HG03045 (cell line): ENCODE data around the gene TMEM63A.
"Not testable (repeated sequence)": the region's sequence is repeated elsewhere in the genome, so short reads cannot be mapped to it uniquely, and the experiment has no call there.

Experiments used
- ATAC-seq: cut with Tn5 transposase; IDR thresholded peaks from one replicate; pipeline ENCODE4 v1.9.1; 2021; ENCODE audit warnings: mild to moderate bottlenecking, moderate library complexity; ENCODE audit not compliant: unreplicated experiment

Gene TMEM63A

DNA sequence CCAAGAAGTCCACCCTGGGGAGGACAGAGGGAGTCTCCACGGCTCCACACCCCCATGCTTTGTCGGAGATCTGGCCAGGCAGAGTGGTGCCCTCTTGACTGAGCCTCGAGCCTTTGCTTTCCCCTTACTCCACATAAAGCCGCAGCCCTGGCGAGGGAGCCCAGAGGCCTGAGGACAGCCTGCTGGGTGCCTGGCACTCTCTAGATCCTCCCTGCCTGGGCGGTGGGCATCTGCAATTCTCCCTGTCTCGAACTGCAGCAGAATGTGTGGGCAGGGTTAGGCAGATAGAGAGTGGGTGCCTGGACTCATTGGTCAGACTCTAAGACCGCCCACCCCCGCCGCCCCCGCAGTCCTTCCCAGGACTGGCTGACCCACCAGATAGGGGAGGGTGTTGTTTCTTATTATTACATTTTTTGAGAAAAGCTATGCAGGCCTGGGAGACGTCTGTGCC, 58.3 kb downstream of the TMEM63A start:
- ATAC-seq: no peak

DNA sequence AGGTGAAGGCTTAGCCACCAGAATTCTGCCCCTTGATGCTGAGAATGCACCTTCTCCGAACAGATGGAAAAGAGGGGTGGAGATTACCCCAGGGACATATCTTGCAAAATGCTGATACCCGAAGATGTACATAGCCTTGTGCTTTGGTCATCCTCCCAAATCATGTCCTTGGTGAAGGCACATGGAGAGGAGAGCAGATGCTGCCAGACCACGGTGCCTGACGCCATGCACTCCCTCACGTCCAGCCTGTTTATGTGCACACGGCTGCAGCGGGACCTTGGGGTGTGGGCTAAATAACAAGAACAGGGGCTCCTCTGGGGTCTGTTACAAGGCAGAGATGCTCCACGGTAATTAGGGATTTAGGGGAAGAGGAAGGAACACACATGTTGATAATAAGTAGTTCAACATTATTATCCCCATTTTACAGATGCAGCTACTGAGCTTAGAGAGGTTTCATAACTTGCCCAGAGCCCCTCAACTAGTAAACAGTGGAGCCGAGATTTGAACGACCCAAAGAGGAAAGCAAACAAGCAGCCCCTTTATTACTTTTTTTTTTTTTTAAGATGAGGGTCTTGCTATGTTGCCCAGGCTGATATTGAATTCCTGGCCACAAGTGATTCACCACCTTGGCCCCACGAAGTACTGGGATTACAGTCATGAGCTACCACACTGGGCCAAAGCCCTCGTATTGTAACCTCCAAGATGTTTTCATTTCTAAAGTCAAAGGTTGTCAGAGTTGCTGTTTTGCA, 59.4 kb downstream of the TMEM63A start:
- ATAC-seq: no peak

DNA sequence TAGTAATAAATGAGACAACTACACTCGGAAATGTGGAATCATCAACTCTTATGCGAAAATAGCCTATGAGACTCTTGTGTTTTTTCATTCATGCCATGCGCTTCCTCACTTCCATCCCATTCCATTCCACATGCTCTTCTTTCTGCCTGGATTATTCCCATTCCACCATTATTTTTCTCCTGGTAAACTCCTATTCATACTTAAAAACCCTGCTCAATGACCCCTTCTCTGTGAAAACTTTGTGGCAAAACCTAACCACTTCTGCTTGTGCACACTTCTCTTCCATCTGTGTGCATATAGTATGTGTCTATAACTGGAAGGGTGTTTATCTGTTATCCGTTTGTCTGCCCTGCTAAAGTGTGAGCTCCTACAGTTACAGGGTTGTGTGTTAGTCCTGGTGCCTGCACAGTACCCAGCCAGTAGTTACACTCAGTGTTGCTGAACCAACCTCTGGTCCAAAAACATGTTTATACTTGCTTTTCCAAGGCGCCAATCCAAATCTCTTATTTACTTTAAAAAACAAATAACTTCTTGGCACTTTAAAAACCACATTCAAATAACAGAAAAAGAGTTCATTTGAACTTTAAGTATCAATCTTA, 61.6 kb downstream of the TMEM63A start:
- ATAC-seq: no peak

- no peak for ATAC-seq
Observed at GRCh38 chr1:225819346-225820192, 62.6 kb downstream of the TMEM63A start.

DNA sequence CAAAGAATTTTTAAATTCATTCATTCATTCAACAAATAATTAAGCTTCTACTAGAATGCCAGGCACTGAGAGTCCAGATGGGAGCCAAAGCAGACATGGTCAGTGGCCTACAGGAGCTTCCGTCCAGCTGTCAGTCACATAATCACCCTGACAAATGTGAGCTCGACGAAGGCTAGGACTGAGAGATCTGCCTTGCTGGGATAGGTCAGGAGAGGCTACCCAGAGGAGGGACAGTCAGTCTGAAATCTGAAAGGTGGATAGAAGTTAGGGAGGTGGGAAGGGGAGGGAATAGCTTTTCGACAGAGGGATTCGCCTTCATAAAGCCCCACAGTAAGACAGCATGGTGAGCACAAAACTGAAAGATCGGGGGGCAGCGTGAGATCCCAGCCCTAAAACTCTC, 64.0 kb downstream of the TMEM63A start:
- no peak for ATAC-seq

DNA sequence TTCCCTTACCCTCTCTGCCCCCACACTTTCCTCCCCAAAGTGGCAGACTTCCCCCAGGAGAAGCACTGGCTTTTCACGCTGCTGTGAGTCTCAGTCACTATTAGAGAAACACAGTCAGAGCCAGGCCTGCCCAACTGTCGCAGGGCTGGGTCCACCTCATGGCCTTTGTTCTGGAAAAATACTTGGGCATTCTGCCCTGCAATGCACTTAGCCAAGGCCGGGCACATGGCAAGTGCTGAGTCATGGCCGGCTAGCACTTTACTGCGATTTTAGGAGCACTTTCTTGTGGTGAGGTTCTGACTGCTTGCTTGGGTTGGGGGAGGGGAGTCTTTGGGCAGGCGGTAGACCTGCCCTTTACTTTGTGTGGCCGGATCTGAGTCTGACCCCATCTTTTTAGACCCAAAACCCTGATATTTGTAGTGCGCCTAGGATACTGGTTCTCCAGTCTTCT, 64.5 kb downstream of the TMEM63A start:
- ATAC-seq: no peak

DNA sequence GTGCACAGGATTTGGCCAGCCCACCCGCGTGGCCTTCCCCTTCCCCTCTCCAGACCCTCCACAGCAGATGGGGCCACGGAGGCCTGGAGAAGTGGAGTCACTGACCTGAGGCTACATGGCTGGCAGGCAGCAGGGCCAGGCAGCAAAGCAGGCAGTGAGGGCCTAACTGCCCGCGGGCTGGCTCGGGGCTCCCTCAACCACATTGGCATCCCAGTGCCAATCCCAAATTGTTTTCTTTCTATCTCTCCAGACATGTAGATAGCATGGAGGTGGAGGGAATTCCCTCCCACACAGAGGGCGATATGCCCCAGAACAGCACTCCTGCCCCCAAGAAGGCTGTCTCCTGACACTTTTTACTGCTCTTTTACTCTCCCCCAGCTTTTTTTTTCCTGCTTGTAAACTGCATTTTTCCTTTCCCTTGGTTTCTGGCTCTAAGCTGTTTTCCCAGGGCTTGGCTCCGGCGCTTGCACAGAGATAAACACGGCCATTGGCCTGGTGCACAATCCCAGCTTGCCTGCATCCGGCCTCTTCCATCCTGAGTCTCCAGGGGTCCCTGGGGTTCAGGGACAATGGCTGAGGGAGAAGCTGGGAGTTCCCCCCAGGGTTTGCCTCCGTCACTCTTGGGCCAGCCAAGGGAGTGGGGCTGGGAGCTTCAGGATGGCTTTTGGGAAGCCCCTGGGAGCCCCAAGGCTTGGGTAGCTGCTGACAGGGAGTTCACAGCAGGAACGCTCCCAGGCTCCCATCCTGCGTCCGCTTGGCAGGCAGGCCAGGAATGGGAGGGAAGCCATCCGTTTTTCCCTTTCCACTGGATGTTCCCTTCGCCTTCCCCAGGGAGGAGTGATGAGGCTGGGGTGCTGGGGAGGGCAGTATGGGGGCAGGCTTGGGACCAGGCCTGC, 65.3 kb downstream of the TMEM63A start:
- no peak for ATAC-seq

DNA sequence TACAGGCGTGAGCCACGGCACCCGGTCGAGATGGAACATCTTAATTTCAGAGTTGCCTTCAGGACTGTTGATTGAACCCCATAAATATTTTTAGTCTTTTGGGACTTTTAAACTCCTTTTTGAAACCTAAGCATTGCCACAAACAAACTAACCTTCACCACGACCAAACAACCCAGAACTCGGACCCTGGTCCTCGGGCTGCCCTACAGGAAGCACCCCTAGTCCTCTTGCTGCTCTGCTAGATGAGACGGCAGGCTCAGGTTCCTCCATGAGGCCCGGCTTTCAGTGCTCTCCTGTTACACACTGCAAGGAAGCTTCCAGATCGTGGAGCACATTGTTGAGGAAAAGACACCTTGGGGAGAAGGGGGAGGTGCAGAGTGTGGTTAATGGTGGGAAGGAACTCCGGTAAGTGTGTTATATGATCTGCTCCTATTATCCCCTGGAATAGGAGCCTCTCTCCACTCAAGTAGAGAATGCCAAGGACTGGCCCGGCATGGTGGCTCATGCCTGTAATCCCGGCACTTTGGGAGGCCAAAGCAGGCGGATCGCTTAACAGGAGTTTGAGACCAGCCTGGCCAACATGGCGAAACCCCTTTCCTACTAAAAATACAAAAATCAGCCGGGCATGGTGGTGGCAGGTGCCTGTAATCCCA, 66.5 kb downstream of the TMEM63A start:
- ATAC-seq: no peak

DNA sequence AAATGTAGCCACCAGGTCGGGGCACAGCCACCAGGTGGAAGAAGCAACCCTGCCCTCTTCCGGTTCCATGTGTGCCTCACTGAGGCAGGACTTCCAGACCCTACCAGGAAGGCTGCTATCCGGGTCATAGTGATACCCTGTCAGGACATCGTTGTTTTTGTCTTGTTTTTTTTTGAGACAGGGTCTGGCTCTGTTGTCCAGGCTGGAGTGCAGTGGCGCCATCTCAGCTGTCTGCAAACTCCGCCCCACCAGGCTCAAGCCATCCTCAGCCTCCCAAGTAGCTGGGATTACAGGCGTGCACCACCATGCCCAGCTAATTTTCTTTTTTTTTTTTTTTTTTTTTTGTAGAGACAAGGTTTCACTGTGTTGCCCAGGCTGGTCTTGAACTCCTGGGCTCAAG, 67.1 kb downstream of the TMEM63A start:
- ATAC-seq: not testable (repeated sequence)

GRCh38 chr1:225814381-225814780, 67.8 kb downstream of the TMEM63A start:
- no peak for ATAC-seq

- ATAC-seq: no peak
Observed at GRCh38 chr1:225813214-225813964, 68.8 kb downstream of the TMEM63A start.

GRCh38 chr1:225812488-225813213, 69.5 kb downstream of the TMEM63A start:
- ATAC-seq: no peak

DNA sequence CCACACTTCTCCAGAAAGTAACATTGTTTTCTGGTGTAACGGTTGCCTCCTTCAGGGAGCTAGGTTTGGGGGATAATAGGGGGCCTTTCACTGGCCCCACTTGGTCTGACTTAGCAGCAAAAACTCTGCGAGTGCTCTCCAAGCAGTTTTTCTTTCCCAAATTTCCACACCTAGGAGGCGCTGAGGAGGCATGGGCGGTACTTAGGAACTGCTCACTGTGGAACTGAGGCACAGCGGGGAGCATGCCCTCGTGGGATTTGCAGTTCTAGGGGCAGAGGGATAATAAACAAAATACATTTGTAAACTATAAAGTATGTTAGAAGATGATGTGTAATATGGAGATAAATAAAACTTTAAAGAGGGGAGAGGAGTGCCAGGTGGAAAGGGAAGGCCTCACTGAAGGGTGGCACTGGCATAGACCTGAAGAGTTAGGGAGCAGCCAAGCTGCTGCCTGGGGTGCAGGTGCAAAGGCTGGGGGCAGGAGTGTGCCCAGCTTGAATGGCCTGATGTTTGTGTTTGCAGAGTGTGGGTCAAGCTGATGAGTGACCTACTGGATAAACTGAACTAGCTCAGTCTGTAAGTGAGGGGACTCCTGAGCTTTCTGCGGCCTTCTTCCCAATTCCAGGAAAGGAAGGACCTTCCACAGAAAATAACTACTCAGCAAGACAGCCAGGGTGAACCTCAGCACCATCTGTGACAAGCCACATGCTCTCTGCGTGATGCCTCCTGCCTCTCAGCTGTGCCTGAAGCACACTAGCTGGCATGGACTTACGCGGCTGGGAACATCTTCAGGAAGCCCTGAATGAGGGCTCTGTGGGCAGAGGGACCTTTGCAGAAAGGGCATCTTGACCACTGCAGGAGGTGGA, 70.3 kb downstream of the TMEM63A start:
- no peak for ATAC-seq

GRCh38 chr1:225810579-225811538, 71.3 kb downstream of the TMEM63A start:
- ATAC-seq: not testable (repeated sequence)

DNA sequence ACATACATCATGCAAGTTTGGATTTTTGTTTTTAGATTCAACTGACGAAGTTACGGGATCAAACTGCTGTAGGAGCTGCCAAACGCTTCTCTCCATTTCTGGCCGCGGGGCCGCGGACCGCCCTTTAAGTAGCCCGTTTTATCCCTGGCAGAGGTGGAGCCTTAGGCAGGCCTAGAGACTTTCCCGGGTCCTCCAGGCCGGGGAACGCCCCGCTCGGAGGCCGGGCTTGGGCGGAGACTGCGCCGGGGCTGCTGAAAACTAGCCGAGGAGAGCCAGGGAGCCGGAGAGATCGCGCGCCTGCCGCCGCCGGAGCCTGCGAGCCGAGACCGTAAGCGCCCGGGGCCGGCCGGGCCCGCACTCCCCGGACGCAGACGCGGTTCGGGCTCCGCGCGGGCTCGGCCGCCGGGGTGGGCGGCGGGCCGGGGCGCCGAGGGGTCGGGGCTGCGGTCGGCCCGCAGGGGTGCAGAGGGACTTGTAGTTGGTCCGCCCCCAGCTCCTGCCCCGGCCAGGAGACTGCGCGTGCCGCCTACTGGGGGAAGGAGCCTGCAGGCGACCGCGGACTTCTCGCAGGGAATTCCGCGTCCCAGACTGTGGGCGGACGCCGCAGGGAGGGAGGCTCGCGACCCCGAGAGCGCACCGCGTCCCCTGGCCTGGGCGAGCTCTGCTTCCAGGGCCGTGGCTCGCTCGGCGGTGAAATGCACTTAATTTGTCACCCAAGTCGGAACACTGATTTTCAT, 72.2 kb downstream of the TMEM63A start, which contains the start of gene EPHX1:
EPHX1 (plus strand) TSS at position 283 of the 737 bp plus-strand sequence. CDS start 18,606 bp downstream, outside the sequence.
- ATAC-seq: peak; percentile 99

GRCh38 chr1:225808136-225808535, 74.0 kb downstream of the TMEM63A start:
- ATAC-seq: no peak
